Mesothelial cell of epicardium (in vitro differentiated cells): ENCODE measurements around the gene UXS1. TPM values are rescaled to one million over a fixed set of nuclear protein-coding genes. Genes with fewer than 3 reads are reported as not detected.

Experiments used
- DNase-seq, 2 experiments: peaks; one replicate each; pipeline ENCODE4 v3.0.0; 2021; ENCODE audit warnings: low spot score in 2 of 2; ENCODE audit not compliant: unreplicated experiment in 2 of 2
- H3K27ac Mint-ChIP-seq: 2 replicates; pipeline ENCODE4 v1.8.0; 2021; ENCODE audit warnings: mixed read lengths
- H3K27me3 Mint-ChIP-seq: 2 replicates; pipeline ENCODE4 v1.8.0; 2021; ENCODE audit warnings: low read depth, mixed read lengths
- H3K36me3 Mint-ChIP-seq: 2 replicates; pipeline ENCODE4 v1.8.0; 2021; ENCODE audit warnings: mixed read lengths
- H3K4me1 Mint-ChIP-seq: 2 replicates; pipeline ENCODE4 v1.8.0; 2021; ENCODE audit warnings: mixed read lengths
- H3K4me3 Mint-ChIP-seq: 2 replicates; pipeline ENCODE4 v1.8.0; 2021; ENCODE audit warnings: mild to moderate bottlenecking, moderate library complexity, mixed read lengths
- H3K9me3 Mint-ChIP-seq: 2 replicates; pipeline ENCODE4 v1.8.0; 2021; ENCODE audit warnings: mixed read lengths
- total RNA-seq: library from RNA; stranded (reverse); gene quantifications from 3 replicates; pipeline ENCODE4 v1.2.1, GENCODE V29; 2021
- TF ChIP-seq, protein P1 (sequence below): fragments of 200-600 bp; sonication (generic); IDR thresholded peaks from one replicate; pipeline ENCODE4 v1.5.0; 2021; ENCODE audit warnings: antibody characterized with exemption; ENCODE audit not compliant: unreplicated experiment

The UXS1 gene
- total RNA-seq, 1 donor from 2014 or later, result 52.8 TPM

GRCh38 chr2:106158871-106159270 is 35.2 kb downstream of the UXS1 start:
- H3K4me3 Mint-ChIP-seq, result no peak overlapping the region

DNA sequence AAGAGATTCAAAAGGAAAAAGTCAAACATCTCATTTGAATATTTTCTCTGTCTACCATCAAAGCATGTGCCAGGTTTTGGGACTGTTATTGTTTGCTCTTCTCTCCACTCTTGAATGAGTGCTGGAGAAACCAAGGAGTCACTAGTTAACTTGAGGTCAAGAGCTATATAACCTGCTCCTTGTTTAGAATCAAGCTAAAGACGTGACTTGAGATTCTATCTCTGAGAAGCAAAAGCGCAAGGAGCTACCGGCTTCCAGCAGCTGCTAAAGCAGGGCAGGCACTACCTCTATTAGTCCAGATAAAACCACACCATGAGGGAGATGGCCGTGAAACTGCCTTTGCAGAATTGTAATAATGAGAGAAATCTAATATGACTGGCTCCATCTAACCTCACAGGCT is 36.0 kb downstream of the UXS1 start:
- TF ChIP-seq, protein P1, sequence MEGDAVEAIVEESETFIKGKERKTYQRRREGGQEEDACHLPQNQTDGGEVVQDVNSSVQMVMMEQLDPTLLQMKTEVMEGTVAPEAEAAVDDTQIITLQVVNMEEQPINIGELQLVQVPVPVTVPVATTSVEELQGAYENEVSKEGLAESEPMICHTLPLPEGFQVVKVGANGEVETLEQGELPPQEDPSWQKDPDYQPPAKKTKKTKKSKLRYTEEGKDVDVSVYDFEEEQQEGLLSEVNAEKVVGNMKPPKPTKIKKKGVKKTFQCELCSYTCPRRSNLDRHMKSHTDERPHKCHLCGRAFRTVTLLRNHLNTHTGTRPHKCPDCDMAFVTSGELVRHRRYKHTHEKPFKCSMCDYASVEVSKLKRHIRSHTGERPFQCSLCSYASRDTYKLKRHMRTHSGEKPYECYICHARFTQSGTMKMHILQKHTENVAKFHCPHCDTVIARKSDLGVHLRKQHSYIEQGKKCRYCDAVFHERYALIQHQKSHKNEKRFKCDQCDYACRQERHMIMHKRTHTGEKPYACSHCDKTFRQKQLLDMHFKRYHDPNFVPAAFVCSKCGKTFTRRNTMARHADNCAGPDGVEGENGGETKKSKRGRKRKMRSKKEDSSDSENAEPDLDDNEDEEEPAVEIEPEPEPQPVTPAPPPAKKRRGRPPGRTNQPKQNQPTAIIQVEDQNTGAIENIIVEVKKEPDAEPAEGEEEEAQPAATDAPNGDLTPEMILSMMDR, result no peak
- H3K27me3 Mint-ChIP-seq, result no peaks in the 10 kb centered on the region
- DNase-seq, result no peak
- no peak overlapping the region for H3K4me3 Mint-ChIP-seq
- H3K9me3 Mint-ChIP-seq, result peaks cover 30% of the 10 kb centered on the region
- H3K4me1 Mint-ChIP-seq, result peaks cover 47% of the 10 kb centered on the region
- peaks cover 49% of the 10 kb centered on the region for H3K36me3 Mint-ChIP-seq
- no peak overlapping the region for H3K27ac Mint-ChIP-seq

More at GRCh38 chr2:106158871-106159270, 35.2 kb downstream of the UXS1 start:
- Mint-ChIP-seq H3K36me3 (peaks cover 44% of the 10 kb centered on the region), H3K9me3 (peaks cover 23% of the 10 kb centered on the region), H3K4me1 (peaks cover 52% of the 10 kb centered on the region), H3K27ac (no peak overlapping the region), H3K27me3 (no peaks in the 10 kb centered on the region)
- TF ChIP-seq, protein P1, result no peak
- no peak for DNase-seq

DNA sequence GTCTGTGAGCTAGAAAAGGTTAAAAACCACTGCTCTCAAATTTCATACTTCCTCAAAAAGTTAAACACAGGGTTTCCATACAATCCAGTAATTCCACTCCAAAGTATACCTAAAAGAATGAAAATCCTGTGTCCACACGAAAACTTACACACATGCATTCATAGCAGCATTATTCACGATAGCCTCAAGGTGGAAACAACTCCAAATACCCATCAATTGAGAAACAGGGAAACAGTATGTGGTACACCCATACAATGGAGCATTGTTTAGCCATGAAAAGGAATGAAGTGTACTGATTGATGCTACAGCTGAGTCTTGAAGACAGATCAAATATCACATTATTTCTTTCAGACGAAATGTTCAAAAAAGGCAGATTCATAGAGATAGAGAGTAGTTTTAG is 36.7 kb downstream of the UXS1 start:
- no peak for DNase-seq
- Mint-ChIP-seq H3K27me3 (no peaks in the 10 kb centered on the region), H3K4me3 (no peak overlapping the region), H3K27ac (no peak overlapping the region), H3K36me3 (peaks cover 49% of the 10 kb centered on the region), H3K9me3 (peaks cover 35% of the 10 kb centered on the region), H3K4me1 (peaks cover 40% of the 10 kb centered on the region)
- TF ChIP-seq, protein P1, result no peak

- no peaks in the 10 kb centered on the region for H3K27me3 Mint-ChIP-seq
- H3K36me3 Mint-ChIP-seq, result peaks cover 49% of the 10 kb centered on the region
These were observed 37.5 kb downstream of the UXS1 start for GRCh38 chr2:106156305-106157296.

DNA sequence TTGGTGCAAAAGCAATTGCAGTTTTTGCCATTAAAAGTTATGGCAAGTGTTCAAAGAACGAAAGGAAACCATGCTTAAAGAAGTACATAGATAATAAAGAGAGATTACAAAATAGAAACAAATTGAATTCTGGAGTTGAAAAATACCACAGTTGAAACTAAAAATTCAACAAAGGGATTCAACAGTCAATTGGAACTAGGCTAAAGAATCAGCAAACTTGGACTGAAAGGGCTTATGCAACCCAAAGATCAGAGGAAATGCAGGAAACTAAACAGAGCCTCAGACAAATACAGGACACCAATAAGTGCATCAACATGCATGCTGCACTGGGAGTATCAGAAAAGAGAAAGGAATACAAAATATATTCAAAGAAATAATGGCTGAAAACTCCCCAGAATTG is 40.3 kb downstream of the UXS1 start:
- DNase-seq, result no peak
- H3K27me3 Mint-ChIP-seq, result no peaks in the 10 kb centered on the region
- H3K9me3 Mint-ChIP-seq, result peaks cover 35% of the 10 kb centered on the region
- H3K27ac Mint-ChIP-seq, result no peak overlapping the region
- H3K4me1 Mint-ChIP-seq, result peaks cover 9% of the 10 kb centered on the region
- TF ChIP-seq, protein P1, result no peak
- peaks cover 52% of the 10 kb centered on the region for H3K36me3 Mint-ChIP-seq
- no peak overlapping the region for H3K4me3 Mint-ChIP-seq

More at GRCh38 chr2:106156305-106157296, 37.5 kb downstream of the UXS1 start:
- peaks cover 35% of the 10 kb centered on the region for H3K9me3 Mint-ChIP-seq
- H3K27ac Mint-ChIP-seq, result no peak overlapping the region
- DNase-seq, result no peak
- no peak overlapping the region for H3K4me3 Mint-ChIP-seq
- TF ChIP-seq, protein P1, result no peak
- H3K4me1 Mint-ChIP-seq, result peaks cover 32% of the 10 kb centered on the region
